Keratinocyte (primary cell): ENCODE results near the gene APOL1. TPM values are rescaled to one million over a fixed set of nuclear protein-coding genes. Genes with fewer than 3 reads are reported as not detected.
"Not testable (repeated sequence)": the region's sequence is repeated elsewhere in the genome, so short reads cannot be mapped to it uniquely, and the experiment has no call there.

Source experiments
- DNase-seq: peaks from one replicate; pipeline ENCODE4 v3.0.0-alpha.2; 2011; ENCODE audit warnings: low read depth, missing footprints, low spot score
- FAIRE-seq: peaks from 2 replicates; lab custom pipeline; 2011; peaks lifted over from hg19 to GRCh38; lab: Jason Lieb, UNC
- H2AFZ ChIP-seq: 2 replicates; pipeline ENCODE4 v1.6.0; 2012; ENCODE audit warnings: low read length, control low read depth, inconsistent platforms; ENCODE audit not compliant: control insufficient read depth
- H3K27ac ChIP-seq: 2 replicates; pipeline ENCODE4 v1.5.1; 2011; ENCODE audit warnings: low read length; ENCODE audit not compliant: control insufficient read depth, insufficient read depth
- H3K27me3 ChIP-seq: 3 replicates; pipeline ENCODE4 v1.6.0; 2011; ENCODE audit warnings: low read length; ENCODE audit not compliant: control insufficient read depth, insufficient read depth; ENCODE audit errors: extremely low read depth
- H3K36me3 ChIP-seq, 2 experiments: 2 replicates in 1 of 2; 3 replicates in 1 of 2; pipeline ENCODE4 v1.5.1; 2011; ENCODE audit warnings: low read length in 2 of 2, mild to moderate bottlenecking in 1 of 2; ENCODE audit not compliant: control insufficient read depth in 2 of 2, insufficient read depth in 2 of 2; ENCODE audit errors: extremely low read depth in 1 of 2
- H3K4me1 ChIP-seq: 3 replicates; pipeline ENCODE4 v1.5.1; 2011; ENCODE audit warnings: low read length; ENCODE audit not compliant: control insufficient read depth, insufficient read depth; ENCODE audit errors: extremely low read depth
- H3K4me2 ChIP-seq: 3 replicates; pipeline ENCODE4 v1.6.0; 2011; ENCODE audit warnings: low read depth, low read length; ENCODE audit not compliant: control insufficient read depth, insufficient read depth; ENCODE audit errors: extremely low read depth
- H3K4me3 ChIP-seq, 3 experiments: fragments of 200-600 bp in 1 of 3; sonication (generic) in 1 of 3; 2 replicates in 2 of 3; 3 replicates in 1 of 3; pipeline ENCODE4 v1.5.1; 2011 to 2016; ENCODE audit warnings: low read length in 3 of 3, mild to moderate bottlenecking in 3 of 3, control low read depth in 2 of 3, inconsistent platforms in 1 of 3, low read depth in 1 of 3, mixed read lengths in 1 of 3, mixed run types in 1 of 3, moderate library complexity in 1 of 3; ENCODE audit not compliant: control insufficient read depth in 2 of 3, insufficient read depth in 2 of 3; ENCODE audit errors: extremely low read depth in 1 of 3
- H3K79me2 ChIP-seq: 2 replicates; pipeline ENCODE4 v1.6.0; 2012; ENCODE audit warnings: low read length; ENCODE audit not compliant: control insufficient read depth, insufficient read depth
- H3K9ac ChIP-seq: 3 replicates; pipeline ENCODE4 v1.6.0; 2011; ENCODE audit warnings: low read length; ENCODE audit not compliant: control insufficient read depth, insufficient read depth; ENCODE audit errors: extremely low read depth
- H3K9me1 ChIP-seq: 3 replicates; pipeline ENCODE4 v1.6.0; 2011; ENCODE audit warnings: low read length; ENCODE audit not compliant: control insufficient read depth, insufficient read depth; ENCODE audit errors: extremely low read depth
- H3K9me3 ChIP-seq: 2 replicates; pipeline ENCODE4 v1.5.1; 2012; ENCODE audit warnings: low read depth, low read length; ENCODE audit not compliant: control insufficient read depth
- H4K20me1 ChIP-seq: 3 replicates; pipeline ENCODE4 v1.6.0; 2011; ENCODE audit warnings: low read length; ENCODE audit not compliant: control insufficient read depth, insufficient read depth; ENCODE audit errors: extremely low read depth
- EZH2 ChIP-seq: IDR thresholded peaks from one replicate; pipeline ENCODE4 v1.6.1; 2012; ENCODE audit warnings: inconsistent platforms, mild to moderate bottlenecking, low read length, moderate library complexity
- dilution Hi-C: fragments of 300-500 bp; cut with MboI; formaldehyde crosslinking; loops from one replicate; pipeline ENCODE4 v1.7.0; 2020; ENCODE audit warnings: low sequenced_read_pairs; ENCODE audit not compliant: extremely low pct_ligation_motif_present
- polyA plus RNA-seq, 5 experiments: library from polyadenylated mRNA; depleted of rRNA in 3 of 5; stranded (reverse) in 3 of 5; stranded (forward) in 1 of 5; unstranded in 1 of 5; fragments of >200 nt; gene quantifications; 1 replicate in 1 of 5; 2 replicates in 3 of 5; 3 replicates in 1 of 5; pipeline versions ENCODE4 v1.2.1 to v1.2.3, GENCODE V29; 2011 to 2012; ENCODE audit warnings: missing spikeins in 2 of 5, low read depth in 1 of 5, low replicate concordance in 1 of 5
- TF ChIP-seq, protein P1 (sequence below), 3 experiments: IDR thresholded peaks in 1 of 3; conservative IDR thresholded peaks in 1 of 3; optimal IDR thresholded peaks in 1 of 3; 2 replicates in 2 of 3; 3 replicates in 1 of 3; pipeline versions ENCODE3 to v1.5.1; 2011; ENCODE audit warnings: low read length in 3 of 3, mild to moderate bottlenecking in 3 of 3, moderate library complexity in 2 of 3, control low read depth in 1 of 3, inconsistent platforms in 1 of 3; ENCODE audit not compliant: insufficient read depth in 2 of 3; ENCODE audit errors: extremely low read depth in 1 of 3

Gene APOL1
- polyA plus RNA-seq, 1 donor (not counting 4 experiments of a cell fraction or from before 2014, with no cell fraction given) = 3.0 TPM

- Histone ChIP-seq H3K4me2 (no peak overlapping the region), H3K4me1 (no peaks in the 10 kb centered on the region), H3K27ac (no peak overlapping the region), H3K9ac (no peak overlapping the region), H3K9me3 (no peaks in the 10 kb centered on the region), H3K9me1 (no peaks in the 10 kb centered on the region), H3K27me3 (no peaks in the 10 kb centered on the region), H2AFZ (no peak overlapping the region), H3K36me3 (no peaks in the 10 kb centered on the region), H4K20me1 (no peaks in the 10 kb centered on the region), H3K4me3 (no peak overlapping the region), H3K79me2 (no peaks in the 10 kb centered on the region)
- DNase-seq (no peak), FAIRE-seq (no peak)
- TF ChIP-seq EZH2 = no peak
- TF ChIP-seq, protein P1, sequence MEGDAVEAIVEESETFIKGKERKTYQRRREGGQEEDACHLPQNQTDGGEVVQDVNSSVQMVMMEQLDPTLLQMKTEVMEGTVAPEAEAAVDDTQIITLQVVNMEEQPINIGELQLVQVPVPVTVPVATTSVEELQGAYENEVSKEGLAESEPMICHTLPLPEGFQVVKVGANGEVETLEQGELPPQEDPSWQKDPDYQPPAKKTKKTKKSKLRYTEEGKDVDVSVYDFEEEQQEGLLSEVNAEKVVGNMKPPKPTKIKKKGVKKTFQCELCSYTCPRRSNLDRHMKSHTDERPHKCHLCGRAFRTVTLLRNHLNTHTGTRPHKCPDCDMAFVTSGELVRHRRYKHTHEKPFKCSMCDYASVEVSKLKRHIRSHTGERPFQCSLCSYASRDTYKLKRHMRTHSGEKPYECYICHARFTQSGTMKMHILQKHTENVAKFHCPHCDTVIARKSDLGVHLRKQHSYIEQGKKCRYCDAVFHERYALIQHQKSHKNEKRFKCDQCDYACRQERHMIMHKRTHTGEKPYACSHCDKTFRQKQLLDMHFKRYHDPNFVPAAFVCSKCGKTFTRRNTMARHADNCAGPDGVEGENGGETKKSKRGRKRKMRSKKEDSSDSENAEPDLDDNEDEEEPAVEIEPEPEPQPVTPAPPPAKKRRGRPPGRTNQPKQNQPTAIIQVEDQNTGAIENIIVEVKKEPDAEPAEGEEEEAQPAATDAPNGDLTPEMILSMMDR (optimal IDR thresholded peaks at IDR 0.05 in 1 of 3, IDR thresholded peaks at IDR 0.05 in 1 of 3, conservative IDR thresholded peaks at IDR 0.05 in 1 of 3; ENCODE audit: extremely low read depth in 1 of 3, insufficient read depth in 2 of 3, low read length in 3 of 3) = no peak
- dilution Hi-C loops = no loop called here
Observed at GRCh38 chr22:36247955-36248354, 5.0 kb upstream of the APOL1 start.

- no peak for FAIRE-seq
- Histone ChIP-seq H2AFZ (no peak overlapping the region), H3K9ac (no peak overlapping the region), H3K4me3 (no peak overlapping the region), H3K4me1 (no peaks in the 10 kb centered on the region), H3K9me3 (no peaks in the 10 kb centered on the region), H3K9me1 (no peaks in the 10 kb centered on the region), H4K20me1 (no peaks in the 10 kb centered on the region), H3K36me3 (no peaks in the 10 kb centered on the region), H3K4me2 (no peak overlapping the region), H3K27ac (no peak overlapping the region), H3K27me3 (no peaks in the 10 kb centered on the region), H3K79me2 (no peaks in the 10 kb centered on the region)
- no peak for DNase-seq
- no peak for TF ChIP-seq EZH2
- TF ChIP-seq, protein P1 (optimal IDR thresholded peaks at IDR 0.05 in 1 of 3, IDR thresholded peaks at IDR 0.05 in 1 of 3, conservative IDR thresholded peaks at IDR 0.05 in 1 of 3; ENCODE audit: extremely low read depth in 1 of 3, insufficient read depth in 2 of 3, low read length in 3 of 3) = no peak
- dilution Hi-C loops = no loop called here
Observed at GRCh38 chr22:36249160-36249559, 3.8 kb upstream of the APOL1 start.

GRCh38 chr22:36250292-36250960 is 2.5 kb upstream of the APOL1 start:
- H3K9ac ChIP-seq, dilution Hi-C loops, H3K36me3 ChIP-seq, H3K79me2 ChIP-seq, FAIRE-seq, H3K4me2 ChIP-seq, H3K9me1 ChIP-seq, H3K27me3 ChIP-seq, DNase-seq, H3K9me3 ChIP-seq, H3K4me1 ChIP-seq, H3K4me3 ChIP-seq, H3K27ac ChIP-seq, H4K20me1 ChIP-seq, H2AFZ ChIP-seq: not testable (repeated sequence)
